ENCODE data around the gene NTM. TPM values are rescaled to one million over a fixed set of nuclear protein-coding genes. Genes with fewer than 3 reads are reported as not detected.

Gene NTM
- total RNA-seq, 4 donors from 2014 or later = 3.6 to 11.8 (median 7.8) TPM

DNA sequence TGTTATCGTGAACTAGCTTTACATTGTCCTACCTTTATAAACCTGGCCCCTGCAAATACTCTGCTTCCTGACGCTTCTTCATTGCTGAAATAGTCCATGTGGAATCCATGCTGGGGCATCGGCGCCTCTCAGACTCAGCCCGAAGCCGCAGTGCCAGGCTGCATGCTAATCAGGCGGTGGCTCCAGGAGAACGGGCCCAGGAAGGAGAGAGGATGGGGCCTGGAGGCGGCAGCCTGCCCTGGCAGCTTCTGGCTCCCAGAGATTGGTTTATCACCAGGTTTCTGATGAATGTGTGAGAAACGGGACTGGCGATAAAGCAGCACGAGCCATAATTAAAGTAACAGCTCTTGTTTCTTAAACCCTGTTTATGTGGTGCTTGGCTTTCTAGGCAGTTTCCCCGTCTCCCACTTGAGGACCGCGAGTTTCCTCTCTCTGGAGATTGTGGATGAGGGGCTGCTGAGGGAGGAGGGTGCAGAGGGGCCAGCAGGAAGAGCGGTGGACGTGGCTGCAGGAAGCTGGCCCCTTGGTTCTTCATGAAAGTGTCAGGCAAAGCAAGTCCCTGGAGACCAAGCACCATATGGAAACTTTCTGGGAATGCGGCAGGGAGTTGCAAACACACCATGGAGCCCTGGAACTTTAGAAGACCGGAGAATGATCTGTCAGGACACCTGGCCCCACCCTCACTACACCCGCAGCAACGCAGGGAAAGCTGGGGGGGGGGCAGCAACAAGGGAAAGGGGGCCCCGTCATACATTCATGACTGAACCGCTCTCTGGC lies 93.4 kb downstream of the NTM start:
- ATAC-seq = no peak
- Histone ChIP-seq H3K27ac (no peak overlapping the region), H3K27me3 (peaks cover 41% of the 10 kb centered on the region), H3K36me3 (no peaks in the 10 kb centered on the region), H3K4me3 (no peak overlapping the region), H3K9me3 (no peaks in the 10 kb centered on the region), H3K4me1 (no peaks in the 10 kb centered on the region)
- 0 to 20% methylated on average over 2 to 5 of the region's 23 CpGs for WGBS, 2 donors (ENCODE audit: low coverage in 1 of 2)
- no peak for TF ChIP-seq POLR2A (IDR thresholded peaks at IDR 0.05)
- no peak for TF ChIP-seq POLR2AphosphoS5 (IDR thresholded peaks at IDR 0.05)
- no peak for TF ChIP-seq EP300 (IDR thresholded peaks at IDR 0.05)
- TF ChIP-seq, protein P1, sequence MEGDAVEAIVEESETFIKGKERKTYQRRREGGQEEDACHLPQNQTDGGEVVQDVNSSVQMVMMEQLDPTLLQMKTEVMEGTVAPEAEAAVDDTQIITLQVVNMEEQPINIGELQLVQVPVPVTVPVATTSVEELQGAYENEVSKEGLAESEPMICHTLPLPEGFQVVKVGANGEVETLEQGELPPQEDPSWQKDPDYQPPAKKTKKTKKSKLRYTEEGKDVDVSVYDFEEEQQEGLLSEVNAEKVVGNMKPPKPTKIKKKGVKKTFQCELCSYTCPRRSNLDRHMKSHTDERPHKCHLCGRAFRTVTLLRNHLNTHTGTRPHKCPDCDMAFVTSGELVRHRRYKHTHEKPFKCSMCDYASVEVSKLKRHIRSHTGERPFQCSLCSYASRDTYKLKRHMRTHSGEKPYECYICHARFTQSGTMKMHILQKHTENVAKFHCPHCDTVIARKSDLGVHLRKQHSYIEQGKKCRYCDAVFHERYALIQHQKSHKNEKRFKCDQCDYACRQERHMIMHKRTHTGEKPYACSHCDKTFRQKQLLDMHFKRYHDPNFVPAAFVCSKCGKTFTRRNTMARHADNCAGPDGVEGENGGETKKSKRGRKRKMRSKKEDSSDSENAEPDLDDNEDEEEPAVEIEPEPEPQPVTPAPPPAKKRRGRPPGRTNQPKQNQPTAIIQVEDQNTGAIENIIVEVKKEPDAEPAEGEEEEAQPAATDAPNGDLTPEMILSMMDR (IDR thresholded peaks at IDR 0.05) = no peak

DNA sequence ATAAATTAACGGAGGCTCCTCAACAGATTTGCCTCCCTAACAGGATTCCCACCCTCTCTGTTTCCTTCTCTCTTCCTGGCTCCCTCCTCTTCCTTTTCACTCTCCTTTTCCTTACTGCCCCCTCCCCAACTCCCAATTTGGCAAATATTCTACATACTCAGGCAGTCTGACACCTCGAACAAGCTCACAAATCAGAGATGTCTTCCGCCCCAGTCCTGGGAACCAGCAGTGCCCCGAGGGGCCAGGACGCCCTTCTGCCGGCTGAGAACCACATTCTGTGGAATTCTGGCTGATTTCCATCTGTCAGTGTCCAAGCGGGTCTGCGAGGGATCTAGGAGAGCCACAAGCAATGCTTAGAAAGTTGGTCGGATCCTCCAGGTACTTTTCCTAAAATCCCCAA lies 94.0 kb downstream of the NTM start:
- H3K27ac ChIP-seq = no peak overlapping the region
- H3K4me1 ChIP-seq = no peaks in the 10 kb centered on the region
- TF ChIP-seq EP300 (IDR thresholded peaks at IDR 0.05) (no peak), POLR2A (IDR thresholded peaks at IDR 0.05) (no peak), POLR2AphosphoS5 (IDR thresholded peaks at IDR 0.05) (no peak)
- TF ChIP-seq, protein P1 (IDR thresholded peaks at IDR 0.05) = no peak
- H3K36me3 ChIP-seq = no peaks in the 10 kb centered on the region
- H3K27me3 ChIP-seq = peaks cover 47% of the 10 kb centered on the region
- no peaks in the 10 kb centered on the region for H3K9me3 ChIP-seq
- WGBS, 2 donors (ENCODE audit: low coverage in 1 of 2) = 15 to 18% methylated on average over 4 to 7 of the region's 9 CpGs
- ATAC-seq = no peak
- no peak overlapping the region for H3K4me3 ChIP-seq

DNA sequence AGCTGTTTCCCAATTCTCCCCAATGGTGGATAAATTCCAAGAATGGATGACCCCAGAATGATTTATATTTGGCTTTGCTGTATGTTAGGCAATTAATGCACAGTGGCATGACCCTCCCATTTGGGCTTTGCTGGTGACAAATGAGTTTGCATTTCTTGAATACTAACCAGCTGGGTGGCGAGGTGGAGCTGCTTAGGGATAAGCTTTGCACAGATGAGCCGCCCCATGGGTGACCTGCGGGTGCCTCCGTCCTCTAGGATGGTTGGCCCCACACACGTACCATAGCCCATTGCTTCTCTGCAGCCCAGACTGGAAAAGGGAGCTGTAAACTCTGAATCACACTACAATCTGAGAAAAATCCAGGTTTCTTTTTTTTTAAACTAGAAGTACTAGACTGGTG lies 94.6 kb downstream of the NTM start:
- H3K4me1 ChIP-seq = no peaks in the 10 kb centered on the region
- H3K9me3 ChIP-seq = no peaks in the 10 kb centered on the region
- no peak overlapping the region for H3K27ac ChIP-seq
- no peaks in the 10 kb centered on the region for H3K36me3 ChIP-seq
- H3K4me3 ChIP-seq = no peak overlapping the region
- ATAC-seq = no peak
- WGBS, 2 donors (ENCODE audit: low coverage in 1 of 2) = 82% methylated on average over 4 of the region's 5 CpGs; no CpG with 5 or more reads in 1 of the 2 donors
- TF ChIP-seq POLR2A (IDR thresholded peaks at IDR 0.05) = no peak
- TF ChIP-seq, protein P1 (IDR thresholded peaks at IDR 0.05) = no peak
- TF ChIP-seq POLR2AphosphoS5 (IDR thresholded peaks at IDR 0.05) = no peak
- no peak for TF ChIP-seq EP300 (IDR thresholded peaks at IDR 0.05)
- H3K27me3 ChIP-seq = peaks cover 47% of the 10 kb centered on the region

DNA sequence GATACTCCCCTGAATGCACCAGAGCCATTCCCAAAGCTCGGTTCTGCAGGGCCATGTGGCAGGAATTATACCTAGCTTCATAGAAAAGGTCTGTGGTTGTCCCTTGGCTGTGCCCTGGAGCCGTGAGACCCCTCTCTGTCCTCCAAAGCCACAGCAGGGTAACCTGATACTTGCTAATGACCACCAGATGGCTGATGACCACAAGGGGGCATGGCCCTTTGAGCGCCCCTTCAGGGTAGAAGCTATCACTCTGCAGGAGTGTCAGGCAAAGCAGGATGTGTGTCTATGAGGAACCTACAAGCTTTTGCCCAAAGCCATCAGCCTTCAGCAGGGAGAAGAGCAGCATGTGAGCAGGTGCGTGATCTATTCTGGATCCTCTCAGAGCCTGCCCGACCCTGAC lies 95.3 kb downstream of the NTM start:
- Histone ChIP-seq H3K27me3 (peaks cover 54% of the 10 kb centered on the region), H3K4me1 (no peaks in the 10 kb centered on the region), H3K4me3 (no peak overlapping the region), H3K9me3 (no peaks in the 10 kb centered on the region), H3K27ac (no peak overlapping the region), H3K36me3 (no peaks in the 10 kb centered on the region)
- TF ChIP-seq, protein P1 (IDR thresholded peaks at IDR 0.05) = no peak
- no peak for TF ChIP-seq POLR2A (IDR thresholded peaks at IDR 0.05)
- TF ChIP-seq EP300 (IDR thresholded peaks at IDR 0.05) = no peak
- no peak for TF ChIP-seq POLR2AphosphoS5 (IDR thresholded peaks at IDR 0.05)
- WGBS, 2 donors (ENCODE audit: low coverage in 1 of 2) = 20 to 61% methylated on average over 1 to 3 of the region's 5 CpGs
- no peak for ATAC-seq
